ENCODE results near the gene SIK3.

Gene SIK3

DNA sequence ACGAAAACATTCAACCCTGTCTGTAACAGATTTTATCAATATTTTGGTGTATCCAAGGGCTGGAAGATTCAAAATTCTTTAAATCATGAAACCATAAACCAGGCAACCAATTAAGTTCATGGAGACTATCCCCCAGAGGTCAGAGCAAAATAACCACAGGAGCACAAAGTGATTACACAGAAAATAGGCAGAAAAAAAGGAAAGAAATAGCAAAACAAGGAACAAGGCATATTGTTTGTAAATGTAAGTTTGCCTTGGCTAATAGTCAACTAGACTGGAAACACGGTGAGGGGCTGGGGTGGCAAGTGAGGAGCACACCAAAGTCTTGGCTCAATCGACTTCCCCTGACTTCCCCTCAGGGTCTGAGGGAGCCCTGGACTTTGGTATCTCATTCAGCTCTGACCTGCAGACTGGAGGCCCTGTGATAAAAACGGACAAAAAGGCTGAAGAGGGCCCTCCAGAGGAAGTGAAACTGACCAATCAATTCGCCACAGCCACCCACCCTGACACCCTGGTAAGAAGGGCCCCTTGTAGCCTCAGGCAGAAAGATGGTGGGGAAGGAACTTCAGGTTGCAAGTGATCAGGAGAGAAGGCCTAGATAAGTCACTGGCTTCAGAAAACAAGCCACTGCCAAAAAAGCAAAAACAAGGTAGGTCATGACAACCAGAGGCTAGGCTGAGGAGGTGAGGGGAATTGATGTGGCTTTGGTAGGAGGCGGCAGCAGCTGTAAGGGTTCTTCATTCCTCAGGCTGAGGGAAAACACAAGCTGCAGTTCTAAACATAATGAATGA, 1.8 kb downstream of the SIK3 start:
- TF ChIP-seq, protein P1, sequence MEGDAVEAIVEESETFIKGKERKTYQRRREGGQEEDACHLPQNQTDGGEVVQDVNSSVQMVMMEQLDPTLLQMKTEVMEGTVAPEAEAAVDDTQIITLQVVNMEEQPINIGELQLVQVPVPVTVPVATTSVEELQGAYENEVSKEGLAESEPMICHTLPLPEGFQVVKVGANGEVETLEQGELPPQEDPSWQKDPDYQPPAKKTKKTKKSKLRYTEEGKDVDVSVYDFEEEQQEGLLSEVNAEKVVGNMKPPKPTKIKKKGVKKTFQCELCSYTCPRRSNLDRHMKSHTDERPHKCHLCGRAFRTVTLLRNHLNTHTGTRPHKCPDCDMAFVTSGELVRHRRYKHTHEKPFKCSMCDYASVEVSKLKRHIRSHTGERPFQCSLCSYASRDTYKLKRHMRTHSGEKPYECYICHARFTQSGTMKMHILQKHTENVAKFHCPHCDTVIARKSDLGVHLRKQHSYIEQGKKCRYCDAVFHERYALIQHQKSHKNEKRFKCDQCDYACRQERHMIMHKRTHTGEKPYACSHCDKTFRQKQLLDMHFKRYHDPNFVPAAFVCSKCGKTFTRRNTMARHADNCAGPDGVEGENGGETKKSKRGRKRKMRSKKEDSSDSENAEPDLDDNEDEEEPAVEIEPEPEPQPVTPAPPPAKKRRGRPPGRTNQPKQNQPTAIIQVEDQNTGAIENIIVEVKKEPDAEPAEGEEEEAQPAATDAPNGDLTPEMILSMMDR (IDR thresholded peaks at IDR 0.05), result no peak

DNA sequence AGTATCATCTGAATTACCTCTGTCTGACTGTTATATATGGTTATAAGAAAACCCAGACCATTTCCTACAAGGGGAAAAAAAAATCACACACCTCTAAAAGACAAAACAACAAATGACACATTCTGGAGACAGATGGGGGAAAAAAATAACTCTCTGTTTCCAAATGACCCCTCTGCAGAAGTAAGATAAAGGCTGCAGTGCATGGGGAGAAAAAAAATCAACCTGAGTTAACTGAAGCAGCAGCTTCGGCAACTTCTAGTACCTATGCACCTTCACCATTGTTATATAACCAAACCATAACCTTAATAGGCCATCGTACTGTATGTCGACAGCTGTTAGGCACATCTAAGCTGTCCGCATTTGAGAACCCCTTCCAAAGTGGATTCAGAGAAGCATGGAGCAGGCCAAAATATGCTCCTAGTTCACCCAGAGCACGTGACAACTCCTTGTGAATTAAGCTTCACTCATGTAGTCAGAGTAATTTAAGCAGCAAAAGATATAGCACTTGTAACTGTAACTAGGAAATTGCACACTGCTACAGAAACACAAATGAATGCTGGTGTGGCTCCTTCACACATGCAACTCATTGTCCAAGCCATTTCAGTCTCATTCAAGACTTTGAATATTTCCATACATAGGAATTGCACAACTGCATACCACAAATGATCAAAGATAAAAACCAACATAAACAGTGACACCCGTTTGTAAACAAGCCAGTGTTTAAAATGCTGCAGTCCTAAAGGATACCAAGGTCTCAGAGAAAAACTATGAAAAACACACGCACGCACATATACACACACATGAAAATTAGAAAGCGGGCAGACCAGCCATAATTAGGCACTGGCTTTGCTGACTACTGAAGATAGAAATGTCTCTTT, 2.7 kb downstream of the SIK3 start:
- TF ChIP-seq, protein P1 (IDR thresholded peaks at IDR 0.05), result no peak

DNA sequence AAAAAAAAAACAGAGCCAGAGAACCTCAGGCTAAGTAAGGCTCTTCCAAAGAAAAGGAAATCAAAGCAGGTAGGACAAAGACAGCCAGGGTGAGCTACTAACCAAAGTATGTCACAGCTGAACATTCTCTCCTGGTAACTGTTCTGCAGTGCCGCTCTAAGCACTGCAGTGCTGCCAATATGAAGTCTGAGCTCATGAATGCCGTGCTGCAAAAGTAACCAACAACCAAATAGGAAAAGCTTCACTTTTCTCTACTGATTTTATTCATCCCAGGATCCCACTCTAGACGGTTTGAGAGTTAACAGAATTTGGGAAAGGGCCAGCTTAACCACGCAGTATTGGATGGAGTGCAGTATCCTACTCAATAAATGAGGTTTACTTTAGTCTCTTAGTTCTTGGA, 3.5 kb downstream of the SIK3 start:
- TF ChIP-seq, protein P1 (IDR thresholded peaks at IDR 0.05), result no peak

DNA sequence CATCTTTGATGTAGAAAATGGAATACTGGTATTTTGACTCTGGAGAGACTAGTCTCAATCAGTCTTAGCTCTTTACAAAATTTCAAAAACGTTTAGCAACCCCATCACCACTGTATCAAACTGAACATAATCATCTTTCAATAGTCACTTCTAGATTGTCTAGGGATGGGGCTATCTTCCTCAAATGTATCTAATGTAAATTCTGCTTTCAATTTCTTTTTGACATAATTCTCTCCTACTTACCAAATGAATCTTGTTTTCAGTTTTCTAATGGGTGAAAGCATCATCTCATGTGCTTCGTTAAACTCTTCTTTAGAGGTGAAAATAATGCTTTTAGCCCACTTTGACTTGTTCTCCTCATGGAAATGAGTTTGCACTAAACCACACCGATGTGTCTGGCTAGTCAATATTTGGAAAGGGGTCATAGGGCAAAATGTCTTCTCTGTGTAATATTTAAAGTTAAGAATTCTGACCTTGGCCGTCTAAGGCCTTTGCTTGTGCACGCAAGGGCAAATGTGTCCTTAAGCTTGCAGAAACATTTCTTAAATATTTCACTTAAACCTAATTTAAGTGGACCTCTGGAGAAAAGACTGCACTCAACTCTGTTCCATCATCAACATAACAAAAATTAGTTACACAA, 5.2 kb downstream of the SIK3 start:
- TF ChIP-seq, protein P1 (IDR thresholded peaks at IDR 0.05), result no peak

DNA sequence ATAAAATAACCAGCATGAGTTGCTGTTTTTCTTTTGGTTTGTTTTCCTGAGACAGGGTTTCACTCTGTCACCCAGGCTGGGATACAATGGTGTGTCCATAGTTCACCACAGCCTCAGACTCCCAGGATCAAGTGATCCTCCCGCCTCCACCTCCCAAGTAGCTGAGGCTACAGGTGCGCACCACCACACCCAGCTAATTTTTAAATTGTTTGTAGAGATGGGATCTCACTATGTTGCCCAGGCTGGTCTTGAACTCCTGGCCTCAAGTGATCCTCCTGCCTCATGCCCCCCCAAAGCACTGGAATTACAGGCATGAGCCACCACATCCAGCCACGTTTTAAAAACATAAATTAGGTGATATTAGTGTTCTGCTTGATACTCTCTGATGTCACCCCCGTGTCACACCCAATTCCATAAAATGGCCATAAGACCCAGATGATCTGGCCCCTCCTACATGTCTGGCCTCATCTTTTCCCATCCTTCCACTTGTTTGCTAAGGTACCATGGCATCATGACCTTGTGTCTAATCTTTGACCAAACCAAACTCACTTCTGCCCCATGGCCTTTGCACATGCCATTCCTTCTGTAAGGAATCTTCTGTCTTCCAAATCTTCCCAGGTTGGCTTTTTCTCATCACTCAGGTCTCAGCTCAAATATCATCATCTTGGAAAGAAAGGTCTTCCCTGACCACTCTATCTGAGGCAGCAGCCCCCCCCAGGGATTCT, 6.3 kb downstream of the SIK3 start:
- TF ChIP-seq, protein P1 (IDR thresholded peaks at IDR 0.05), result no peak

DNA sequence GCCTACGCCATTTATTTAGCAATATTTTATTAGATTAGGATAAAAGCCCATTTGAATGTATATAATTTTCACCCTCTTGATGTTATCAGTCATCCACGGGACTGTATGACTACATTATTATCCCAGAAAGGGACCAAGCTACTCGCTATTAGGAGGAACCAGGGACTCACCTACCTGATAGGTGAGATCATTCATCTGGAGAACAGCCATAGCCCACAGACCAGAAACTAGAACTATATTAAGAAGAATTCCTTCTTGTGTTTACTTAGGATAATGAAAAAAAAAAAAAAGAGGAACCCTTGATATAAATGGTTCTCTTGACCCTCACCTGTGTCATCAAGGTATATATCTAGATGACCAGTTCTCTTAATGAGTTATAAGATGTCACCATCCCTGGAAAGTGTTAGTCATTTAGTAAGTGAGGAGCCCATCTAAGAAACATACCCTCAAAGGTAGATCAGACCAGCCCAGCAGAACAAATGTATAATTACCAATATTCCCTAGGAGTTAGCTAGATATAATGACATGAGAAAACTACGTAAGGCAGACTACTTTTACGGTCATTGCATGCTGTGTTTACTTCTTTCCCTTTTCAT, 8.0 kb downstream of the SIK3 start:
- TF ChIP-seq, protein P1 (IDR thresholded peaks at IDR 0.05), result no peak
